GM12874 (cell line): Measurements from ENCODE around the gene ADARB2.

Experiments used
- TF ChIP-seq, protein P1 (sequence below): IDR thresholded peaks from 2 replicates; pipeline ENCODE4 v1.5.1; 2011; ENCODE audit warnings: low read depth, mild to moderate bottlenecking, control low read depth, low read length, moderate library complexity; ENCODE audit not compliant: insufficient read depth

ADARB2 gene

DNA sequence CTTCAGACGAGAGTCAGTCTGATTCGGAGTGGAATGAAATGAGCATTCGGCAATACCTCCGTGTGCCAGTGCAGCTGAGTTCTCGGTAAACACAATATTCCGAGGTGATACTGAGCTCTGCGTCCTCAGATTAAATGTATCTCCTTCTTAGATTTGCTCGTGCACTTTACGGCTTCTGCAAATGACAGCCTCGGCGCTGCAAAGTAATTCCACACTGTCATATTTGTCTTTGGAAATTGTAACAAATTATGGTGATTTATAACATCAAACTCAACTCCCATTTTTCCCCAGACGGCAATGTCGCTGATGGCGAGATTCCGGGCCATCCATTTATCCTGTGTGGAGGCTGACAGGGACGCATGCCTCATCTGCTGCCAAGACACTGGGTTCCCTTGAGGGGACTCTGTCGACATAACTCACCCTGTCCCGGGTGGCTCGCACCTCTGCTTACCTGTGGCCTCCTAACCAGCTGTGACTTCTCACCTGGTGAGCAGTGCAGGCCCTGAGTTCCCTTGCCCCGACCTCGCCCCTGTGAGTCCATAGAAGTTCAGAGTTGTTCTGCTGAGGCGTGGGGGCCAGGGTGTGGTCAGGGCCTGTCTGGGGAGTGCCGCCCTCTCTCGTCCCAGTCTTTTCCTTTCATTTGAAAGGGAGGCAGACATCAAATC, 201.9 kb downstream of the ADARB2 start:
- TF ChIP-seq, protein P1, sequence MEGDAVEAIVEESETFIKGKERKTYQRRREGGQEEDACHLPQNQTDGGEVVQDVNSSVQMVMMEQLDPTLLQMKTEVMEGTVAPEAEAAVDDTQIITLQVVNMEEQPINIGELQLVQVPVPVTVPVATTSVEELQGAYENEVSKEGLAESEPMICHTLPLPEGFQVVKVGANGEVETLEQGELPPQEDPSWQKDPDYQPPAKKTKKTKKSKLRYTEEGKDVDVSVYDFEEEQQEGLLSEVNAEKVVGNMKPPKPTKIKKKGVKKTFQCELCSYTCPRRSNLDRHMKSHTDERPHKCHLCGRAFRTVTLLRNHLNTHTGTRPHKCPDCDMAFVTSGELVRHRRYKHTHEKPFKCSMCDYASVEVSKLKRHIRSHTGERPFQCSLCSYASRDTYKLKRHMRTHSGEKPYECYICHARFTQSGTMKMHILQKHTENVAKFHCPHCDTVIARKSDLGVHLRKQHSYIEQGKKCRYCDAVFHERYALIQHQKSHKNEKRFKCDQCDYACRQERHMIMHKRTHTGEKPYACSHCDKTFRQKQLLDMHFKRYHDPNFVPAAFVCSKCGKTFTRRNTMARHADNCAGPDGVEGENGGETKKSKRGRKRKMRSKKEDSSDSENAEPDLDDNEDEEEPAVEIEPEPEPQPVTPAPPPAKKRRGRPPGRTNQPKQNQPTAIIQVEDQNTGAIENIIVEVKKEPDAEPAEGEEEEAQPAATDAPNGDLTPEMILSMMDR: no peak

DNA sequence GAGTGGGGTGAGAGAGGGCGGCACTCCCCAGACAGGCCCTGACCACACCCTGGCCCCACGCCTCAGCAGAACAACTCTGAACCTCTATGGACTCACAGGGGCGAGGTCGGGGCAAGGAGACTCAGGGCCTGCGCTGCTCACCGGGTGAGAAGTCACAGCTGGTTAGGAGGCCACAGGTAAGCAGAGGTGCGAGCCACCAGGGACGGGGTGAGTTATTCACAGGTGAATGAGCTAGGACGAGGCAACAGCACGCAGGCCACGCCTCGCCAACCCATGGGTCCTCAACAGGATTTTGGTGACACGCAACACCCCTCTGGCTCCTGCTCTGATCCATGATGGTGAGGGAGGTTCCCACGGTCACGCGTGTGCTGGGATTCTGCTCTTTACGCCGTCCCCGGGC, 202.5 kb downstream of the ADARB2 start:
- TF ChIP-seq, protein P1: no peak

DNA sequence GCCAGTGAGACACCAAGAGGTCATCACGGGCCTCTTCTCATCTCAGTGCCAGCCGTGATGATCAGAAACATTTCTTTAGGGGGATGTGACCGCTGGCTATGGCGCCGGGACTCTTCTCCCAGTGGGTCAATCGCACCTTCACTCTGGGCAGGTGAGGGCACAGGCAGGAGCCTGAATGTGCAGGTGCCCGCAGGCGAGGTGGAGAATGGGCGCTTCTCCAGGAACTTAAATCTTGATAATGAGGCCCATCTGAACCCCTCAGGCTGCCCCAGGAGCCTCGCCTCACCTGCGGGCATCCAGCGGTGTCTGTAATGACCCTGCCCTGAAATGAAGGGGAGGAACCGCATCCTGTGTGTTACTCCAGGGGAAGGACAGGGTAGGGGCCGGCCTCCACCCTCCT, 204.7 kb downstream of the ADARB2 start:
- TF ChIP-seq, protein P1: no peak

DNA sequence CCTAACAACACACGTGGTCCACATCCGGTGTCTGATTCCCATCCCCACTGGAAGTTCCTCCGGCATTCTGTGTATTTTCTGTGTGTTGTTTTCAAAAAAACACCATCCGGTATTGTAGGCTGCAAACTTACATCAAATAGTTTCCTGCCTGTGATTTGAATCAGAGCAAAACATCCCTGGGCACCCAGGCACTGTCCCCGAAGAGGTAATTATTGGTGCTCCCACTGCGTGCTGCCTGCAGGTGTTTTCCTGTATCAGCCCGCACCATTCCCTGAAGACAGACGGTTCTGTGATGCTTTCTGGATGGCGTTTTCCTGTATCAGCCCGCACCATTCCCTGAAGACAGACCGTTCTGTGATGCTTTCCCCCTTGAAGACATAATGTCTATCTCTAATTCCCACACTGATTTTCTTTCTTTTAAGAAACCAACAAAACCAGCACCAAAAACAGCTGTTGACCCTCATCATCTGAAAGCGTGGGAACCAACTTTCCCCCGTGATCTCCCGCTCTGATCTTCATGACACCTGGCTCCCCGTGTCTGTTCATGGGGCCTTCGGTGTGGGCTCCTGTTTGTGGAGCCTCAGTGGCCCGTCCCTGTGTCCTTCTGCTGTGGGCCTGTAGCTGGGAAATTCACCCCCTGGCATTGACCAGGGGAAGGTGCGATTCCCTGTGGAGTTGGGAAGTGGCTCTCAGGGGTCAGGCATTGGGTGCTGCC, 205.3 kb downstream of the ADARB2 start:
- TF ChIP-seq, protein P1: no peak

DNA sequence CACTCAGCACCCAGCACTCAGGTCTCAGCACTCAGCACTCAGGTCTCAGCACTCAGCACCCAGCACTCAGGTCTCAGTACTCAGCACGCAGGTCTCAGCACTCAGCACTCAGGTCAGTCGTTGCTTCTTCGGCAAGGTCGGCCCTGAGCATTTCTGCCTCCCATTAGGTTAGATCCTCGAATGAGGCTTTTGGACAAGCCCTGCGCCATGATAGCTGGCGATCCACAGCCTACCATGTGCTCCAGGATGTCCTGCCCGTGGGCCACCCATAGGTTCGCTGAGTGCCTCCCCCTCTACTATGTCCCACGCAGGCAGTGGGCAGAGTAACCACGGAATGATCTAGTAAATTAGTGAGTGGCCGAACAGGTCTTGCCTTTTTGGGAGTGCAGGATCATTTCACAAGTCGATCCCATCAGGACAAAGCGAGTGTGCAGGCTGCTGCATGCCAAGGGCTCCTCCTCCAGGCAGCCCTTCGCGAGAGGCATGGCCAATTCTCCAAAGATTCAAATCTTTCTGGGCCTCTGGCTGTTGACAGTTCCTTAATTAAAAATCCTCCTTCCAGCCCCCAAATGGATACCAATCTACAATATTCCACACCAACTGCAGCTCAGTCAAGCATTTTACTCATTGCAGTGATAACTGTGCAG, 206.3 kb downstream of the ADARB2 start:
- TF ChIP-seq, protein P1: no peak

DNA sequence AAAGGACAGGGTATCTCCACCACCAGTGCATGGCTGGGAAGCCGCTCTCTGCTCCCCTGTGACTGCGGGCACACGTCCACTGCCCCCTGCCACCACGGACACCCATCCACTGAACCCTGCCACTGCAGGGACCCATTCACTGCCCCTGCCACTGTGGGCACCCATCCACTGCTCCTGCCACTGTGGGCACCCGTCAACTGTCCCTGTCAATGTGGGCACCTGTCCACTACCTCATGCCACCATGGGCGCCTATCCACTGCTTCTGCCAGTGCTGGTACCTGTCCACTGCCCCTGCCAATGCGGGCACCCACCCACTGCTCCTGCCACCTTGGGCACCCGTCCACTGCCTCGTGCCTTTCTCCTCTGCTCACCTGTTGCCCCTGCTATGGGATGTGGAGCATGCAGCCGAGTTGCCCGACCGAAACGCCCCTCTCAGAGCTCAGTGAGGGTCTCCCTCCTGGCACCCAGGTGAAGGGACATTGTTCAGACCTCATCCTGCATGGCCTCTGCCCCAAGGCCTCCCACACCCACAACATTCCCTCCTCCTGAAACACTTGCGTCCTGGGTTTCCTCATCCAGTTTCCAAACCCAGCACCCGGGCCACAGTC, 207.4 kb downstream of the ADARB2 start:
- TF ChIP-seq, protein P1: no peak

DNA sequence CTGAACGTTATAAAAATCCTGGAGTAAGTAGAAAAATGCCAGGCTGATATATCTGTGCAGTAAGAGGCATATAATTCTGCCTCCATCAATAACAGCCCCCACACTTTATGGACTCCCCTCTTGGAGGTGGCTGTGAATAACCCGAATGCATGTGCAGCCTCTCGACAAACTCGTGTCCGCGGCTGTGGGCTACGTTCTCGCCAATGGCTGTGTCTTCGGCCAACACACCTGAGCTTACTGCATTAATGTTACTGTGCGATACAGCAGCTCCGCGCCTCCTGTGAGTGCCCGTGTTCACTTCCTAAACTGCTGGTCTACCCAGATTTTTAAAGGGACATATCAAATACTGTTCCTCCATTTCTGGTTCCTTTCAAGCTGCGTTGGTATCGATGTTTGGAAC, 209.4 kb downstream of the ADARB2 start:
- TF ChIP-seq, protein P1: no peak
